PC-9 (cell line): Measurements from ENCODE around the gene NPSR1.

Experiments
- CTCF ChIP-seq: fragments of 200-600 bp; sonication (generic); conservative IDR thresholded peaks from 2 replicates; pipeline ENCODE4 v1.6.1; 2017; ENCODE audit warnings: mixed run types, antibody characterized with exemption, mild to moderate bottlenecking, moderate library complexity
- EZH2 ChIP-seq: fragments of 200-600 bp; sonication (generic); IDR thresholded peaks from 2 replicates; pipeline ENCODE4 v1.8.0; 2017; ENCODE audit warnings: antibody characterized with exemption, low read depth

GRCh38 chr7:34752929-34753328 is 94.9 kb downstream of the NPSR1 start:
- no peak for TF ChIP-seq CTCF
- TF ChIP-seq EZH2 = no peak
